ENCODE measurements around the gene RBMS3. TPM values are rescaled to one million over a fixed set of nuclear protein-coding genes. Genes with fewer than 3 reads are reported as not detected.
"Not testable (repeated sequence)": the region's sequence is repeated elsewhere in the genome, so short reads cannot be mapped to it uniquely, and the experiment has no call there.

The RBMS3 gene
- total RNA-seq, 1 donor from 2014 or later: 24.6 TPM

- no peak for DNase-seq (ENCODE audit: low read depth in 2 of 2)
Observed at GRCh38 chr3:30004481-30004880, 723.6 kb downstream of the RBMS3 start.

- no peak for DNase-seq (ENCODE audit: low read depth in 2 of 2)
Observed at GRCh38 chr3:30006111-30006510, 725.2 kb downstream of the RBMS3 start.

GRCh38 chr3:30007668-30008067 lies 726.8 kb downstream of the RBMS3 start:
- peak in 1 of 2 donors; percentile 44 for DNase-seq (ENCODE audit: low read depth in 2 of 2)

- no peak for DNase-seq (ENCODE audit: low read depth in 2 of 2)
Observed at GRCh38 chr3:30011237-30011803, 730.4 kb downstream of the RBMS3 start.

- peak; percentile 58 to 79 for DNase-seq (ENCODE audit: low read depth in 2 of 2)
Observed at GRCh38 chr3:30012941-30013543, 732.2 kb downstream of the RBMS3 start.

- no peak for DNase-seq (ENCODE audit: low read depth in 2 of 2)
Observed at GRCh38 chr3:30017901-30018300, 737.0 kb downstream of the RBMS3 start.

GRCh38 chr3:30020380-30020779 lies 739.5 kb downstream of the RBMS3 start:
- DNase-seq (ENCODE audit: low read depth in 2 of 2): no peak

GRCh38 chr3:30024466-30024865 lies 743.6 kb downstream of the RBMS3 start:
- DNase-seq (ENCODE audit: low read depth in 2 of 2): no peak

GRCh38 chr3:30026851-30027250 lies 746.0 kb downstream of the RBMS3 start:
- no peak for DNase-seq (ENCODE audit: low read depth in 2 of 2)

- DNase-seq (ENCODE audit: low read depth in 2 of 2): no peak
Observed at GRCh38 chr3:30034246-30034991, 753.5 kb downstream of the RBMS3 start.

- DNase-seq (ENCODE audit: low read depth in 2 of 2): no peak
Observed at GRCh38 chr3:30035935-30036567, 755.2 kb downstream of the RBMS3 start.

GRCh38 chr3:30040126-30040525 lies 759.3 kb downstream of the RBMS3 start:
- DNase-seq (ENCODE audit: low read depth in 2 of 2): no peak

GRCh38 chr3:30041481-30041880 lies 760.6 kb downstream of the RBMS3 start:
- peak in 1 of 2 donors; percentile 40 for DNase-seq (ENCODE audit: low read depth in 2 of 2)

- DNase-seq (ENCODE audit: low read depth in 2 of 2): peak; percentile 75 to 86
Observed at GRCh38 chr3:30042274-30042859, 761.5 kb downstream of the RBMS3 start.

GRCh38 chr3:30042916-30043555 lies 762.2 kb downstream of the RBMS3 start:
- peak in 1 of 2 donors; percentile 29 for DNase-seq (ENCODE audit: low read depth in 2 of 2)

- peak in 1 of 2 donors; percentile 17 for DNase-seq (ENCODE audit: low read depth in 2 of 2)
Observed at GRCh38 chr3:30044515-30044914, 763.6 kb downstream of the RBMS3 start.

GRCh38 chr3:30048431-30048830 lies 767.6 kb downstream of the RBMS3 start:
- DNase-seq (ENCODE audit: low read depth in 2 of 2): no peak

- not testable (repeated sequence) for DNase-seq (ENCODE audit: low read depth in 2 of 2)
Observed at GRCh38 chr3:30050116-30050515, 769.2 kb downstream of the RBMS3 start.

- no peak for DNase-seq (ENCODE audit: low read depth in 2 of 2)
Observed at GRCh38 chr3:30059240-30059639, 778.4 kb downstream of the RBMS3 start.
